Measurements from ENCODE around the gene PICALM. TPM values are rescaled to one million over a fixed set of nuclear protein-coding genes. Genes with fewer than 3 reads are reported as not detected.

The PICALM gene
- total RNA-seq, 1 donor from 2014 or later = 117 TPM

Other genes starting within 250 kb of the PICALM start
- not detected for gene CCDC83, start 213.7 kb downstream of the PICALM start, total RNA-seq (ENCODE audit: unreplicated experiment)
- 17.9 TPM for gene EED, start 175.7 kb upstream of the PICALM start, total RNA-seq (ENCODE audit: unreplicated experiment)
- gene HIKESHI, start 233.2 kb upstream of the PICALM start, total RNA-seq (ENCODE audit: unreplicated experiment) = 44.7 TPM

Data from glutamatergic neuron (in vitro differentiated cells).